ENCODE measurements around the gene ARFIP2.

Gene ARFIP2

DNA sequence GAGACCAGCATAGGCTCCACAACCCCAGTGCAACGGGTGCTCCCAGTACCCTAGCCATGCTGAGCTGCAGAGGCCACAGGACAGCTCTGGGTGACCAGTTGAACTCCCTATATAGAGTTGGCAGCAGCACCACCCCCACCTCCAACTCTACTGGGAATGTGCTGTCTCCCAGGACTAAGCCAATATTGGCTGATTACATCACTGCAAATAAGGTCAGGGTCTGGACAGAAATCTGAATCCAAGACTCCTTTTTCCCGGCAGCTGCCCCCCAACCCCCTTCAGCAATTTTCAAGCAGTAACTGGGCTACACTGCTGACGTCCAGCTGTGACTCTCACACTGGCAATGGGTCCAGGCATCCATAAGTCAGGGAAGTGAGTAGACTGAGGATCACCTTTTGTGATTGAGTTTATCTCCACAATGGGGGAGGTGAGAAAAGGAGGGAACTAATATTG lies 40.2 kb downstream of the ARFIP2 start, which contains the start of gene HPX:
TSS of gene HPX (minus strand) at position 82 of the 453 bp plus-strand sequence. CDS start at position 58, 24 bp downstream.
- no peak for DNase-seq

DNA sequence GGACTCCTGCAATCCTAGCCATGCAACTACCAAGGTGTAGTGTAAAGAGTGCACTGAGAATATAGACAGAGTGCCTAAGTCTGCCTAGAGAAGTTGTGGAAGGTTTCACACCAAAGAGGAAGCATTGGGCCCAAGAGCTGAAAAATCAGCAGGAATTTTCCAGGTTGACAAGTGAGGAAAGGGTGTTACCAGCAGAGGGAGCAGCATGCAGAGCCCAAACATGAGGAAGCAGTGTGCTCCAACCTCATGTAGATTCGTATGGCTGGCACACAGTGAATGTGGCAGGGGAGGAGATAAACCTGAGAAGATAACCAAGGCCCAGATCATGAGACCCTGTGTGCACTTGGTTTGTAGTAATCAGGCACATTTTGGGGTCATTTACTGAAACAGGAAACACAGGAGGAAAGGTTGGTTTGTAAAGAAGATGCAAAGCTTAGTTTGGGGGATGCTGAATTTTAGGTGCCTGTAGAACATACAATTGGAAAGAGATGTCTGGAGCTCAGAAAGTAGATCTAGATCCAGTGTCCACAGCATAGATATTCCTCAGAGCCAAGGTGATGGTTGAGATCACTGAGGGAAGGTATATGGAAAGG lies 42.1 kb downstream of the ARFIP2 start:
- DNase-seq, result peak; percentile 45 to 52

DNA sequence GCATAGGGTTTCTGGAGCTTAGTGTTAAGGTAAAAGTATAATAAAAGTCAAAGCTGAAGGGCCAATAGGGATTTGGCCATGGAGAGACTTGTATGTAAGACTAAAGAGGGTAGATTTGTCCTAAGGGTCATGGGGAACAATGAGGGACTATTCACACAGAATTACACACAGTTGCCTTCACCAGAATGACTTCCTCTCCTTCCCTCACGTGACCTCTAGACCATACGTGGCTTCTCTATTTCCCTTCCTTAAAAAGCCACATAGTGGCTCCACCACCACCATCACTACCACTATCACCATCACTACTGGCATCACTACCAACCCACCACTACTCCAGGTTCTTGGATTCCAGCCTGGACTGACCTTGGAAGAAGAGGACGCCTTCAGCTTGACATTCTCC lies 43.1 kb downstream of the ARFIP2 start:
- DNase-seq, result peak in 1 of 2 donors; percentile 27

DNA sequence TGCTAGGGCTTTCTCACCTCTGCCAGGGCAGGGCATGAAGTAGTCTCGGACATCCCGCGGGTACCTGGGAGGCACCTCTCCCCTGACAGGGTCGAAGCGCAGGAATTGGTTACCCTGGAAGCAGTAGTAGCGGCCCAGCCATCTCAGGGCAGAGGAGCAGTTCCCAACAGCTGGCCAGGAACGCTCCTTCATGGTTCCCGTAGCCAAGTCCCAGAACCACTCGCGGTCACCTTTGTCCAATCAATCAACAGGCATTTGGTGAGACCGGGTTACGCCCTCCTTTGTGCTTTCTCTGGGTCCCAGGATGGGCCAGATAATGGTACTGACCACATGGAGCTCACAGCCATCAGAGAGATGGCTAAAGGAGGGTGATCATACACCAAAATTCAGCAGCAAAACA lies 43.7 kb downstream of the ARFIP2 start:
- no peak for DNase-seq

DNA sequence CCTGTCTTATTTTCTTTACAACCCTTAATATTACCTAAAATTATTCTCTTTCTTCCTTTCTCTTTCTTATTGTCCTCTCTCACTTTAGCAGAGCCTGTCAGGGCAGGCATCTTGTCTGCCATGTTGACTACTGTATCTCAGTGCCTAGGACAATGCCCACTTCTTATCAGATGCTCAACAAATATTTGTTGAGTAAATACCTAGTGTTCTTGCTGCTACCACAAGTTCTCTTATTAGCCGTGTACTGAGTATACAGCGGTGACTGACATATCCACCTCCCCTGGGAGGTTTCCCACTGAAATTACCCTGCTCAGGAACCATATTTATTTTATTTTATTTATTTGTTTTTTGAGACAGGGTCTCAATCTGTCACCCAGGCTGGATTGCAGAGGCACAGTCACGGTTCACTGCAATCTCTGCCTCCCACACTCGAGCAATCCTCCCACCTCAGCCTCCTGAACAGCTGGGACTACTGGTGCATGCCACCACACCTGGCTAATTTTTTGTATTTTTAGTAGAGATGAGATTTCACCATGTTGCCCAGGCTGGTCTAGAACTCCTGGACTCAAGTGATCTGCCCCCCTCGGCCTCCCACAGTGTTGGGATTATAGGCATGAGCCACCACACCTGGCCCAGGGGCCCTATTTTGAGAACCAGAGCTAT lies 47.0 kb downstream of the ARFIP2 start:
- no peak for DNase-seq

DNA sequence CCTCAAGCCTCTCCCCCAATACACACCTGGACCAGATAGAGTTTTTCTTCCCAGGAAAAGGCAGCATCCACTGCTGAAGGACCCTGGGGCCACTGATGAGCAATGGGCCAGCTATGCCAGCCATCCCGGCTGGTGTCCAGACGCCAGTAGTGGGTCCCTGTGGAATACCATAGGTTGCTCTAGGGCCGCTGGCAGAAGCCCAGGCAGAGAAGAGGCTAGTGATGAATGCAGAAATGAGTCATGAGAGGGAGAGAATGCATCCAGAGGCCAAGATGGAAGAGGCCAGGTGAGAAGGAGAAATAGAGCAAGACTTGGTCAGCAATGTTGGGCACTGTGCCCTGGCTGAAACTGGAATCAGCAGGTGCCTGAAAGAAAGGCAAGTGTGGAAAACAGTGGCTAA lies 49.3 kb downstream of the ARFIP2 start:
- no peak for DNase-seq

DNA sequence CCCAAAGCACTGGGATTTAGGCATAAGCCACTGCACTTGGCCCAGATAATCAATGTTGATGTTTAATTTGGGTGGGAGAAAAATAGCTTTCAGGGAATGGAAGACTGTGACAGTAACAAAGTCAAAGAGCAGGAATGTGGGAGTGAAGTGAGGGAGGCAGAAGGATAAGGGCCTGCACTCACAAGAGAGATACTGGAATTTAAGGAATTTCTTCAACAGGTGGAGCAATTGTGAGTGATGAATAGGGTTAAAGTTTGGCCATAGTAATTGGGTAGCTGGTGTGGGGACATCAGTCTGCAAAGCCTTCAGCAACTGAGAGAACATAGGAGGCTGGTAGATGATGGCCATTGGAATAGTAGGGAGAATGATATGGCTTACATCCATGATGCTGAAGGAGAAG lies 53.6 kb downstream of the ARFIP2 start:
- DNase-seq, result no peak

Measured in CD4-positive, alpha-beta T cell treated with Interleukin-4 for 1 hour (primary cell).